SJSA1 (cell line): ENCODE data around the gene ADH1B. TPM values are rescaled to one million over a fixed set of nuclear protein-coding genes. Genes with fewer than 3 reads are reported as not detected.
"Not testable (repeated sequence)": the region's sequence is repeated elsewhere in the genome, so short reads cannot be mapped to it uniquely, and the experiment has no call there.

Experiments used
- DNase-seq, 2 experiments: peaks; one replicate each; pipeline ENCODE4 v3.0.0-alpha.2; 2015 to 2020; ENCODE audit warnings: low spot score in 2 of 2, low read depth in 1 of 2
- H3K27ac ChIP-seq: fragments of 250-450 bp; sonication (Bioruptor Pico); 2 replicates; pipeline ENCODE4 v1.5.1; 2020; ENCODE audit warnings: mild to moderate bottlenecking, moderate library complexity
- H3K27me3 ChIP-seq: fragments of 250-450 bp; sonication (Bioruptor Pico); replicated peaks from 2 replicates; pipeline ENCODE4 v1.5.1; 2020; ENCODE audit warnings: mild to moderate bottlenecking, moderate library complexity
- H3K36me3 ChIP-seq: fragments of 250-450 bp; sonication (Bioruptor Pico); 2 replicates; pipeline ENCODE4 v1.5.1; 2020; ENCODE audit warnings: mild to moderate bottlenecking
- H3K4me1 ChIP-seq: fragments of 250-450 bp; sonication (Bioruptor Pico); replicated peaks from 2 replicates; pipeline ENCODE4 v1.6.1; 2021; ENCODE audit warnings: mild to moderate bottlenecking
- H3K4me3 ChIP-seq: fragments of 250-450 bp; sonication (Bioruptor Pico); 2 replicates; pipeline ENCODE4 v1.5.1; 2020; ENCODE audit warnings: mild to moderate bottlenecking
- H3K9me3 ChIP-seq: fragments of 250-450 bp; sonication (Bioruptor Pico); replicated peaks from 2 replicates; pipeline ENCODE4 v1.5.1; 2020; ENCODE audit warnings: mild to moderate bottlenecking
- total RNA-seq: library from RNA; depleted of rRNA; stranded (reverse); fragments of >200 nt; shearing (Covaris generic); gene quantifications from 2 replicates; pipeline ENCODE4 v1.2.3, GENCODE V29; 2014; rRNA removed

ADH1B gene
- total RNA-seq, result not detected in 2 replicates

GRCh38 chr4:99321241-99322191 lies at the start of gene ADH1B:
Gene ADH1B (minus strand): TSS chr4:99321401. CDS start chr4:99321331, 70 bp downstream.
- H3K36me3 ChIP-seq, result no peaks in the 10 kb centered on the region
- no peaks in the 10 kb centered on the region for H3K27me3 ChIP-seq
- no peak within 1 kb of the TSS for H3K27ac ChIP-seq
- H3K4me1 ChIP-seq, result no peaks in the 10 kb centered on the region
- H3K9me3 ChIP-seq, result no peaks in the 10 kb centered on the region
- no peak for DNase-seq
- H3K4me3 ChIP-seq, result no peak within 1 kb of the TSS

- H3K27me3 ChIP-seq, H3K36me3 ChIP-seq, H3K27ac ChIP-seq, H3K4me3 ChIP-seq, DNase-seq, H3K9me3 ChIP-seq, H3K4me1 ChIP-seq: not testable (repeated sequence)
Observed at GRCh38 chr4:99367817-99368216, 46.6 kb upstream of the ADH1B start.

GRCh38 chr4:99366491-99366890 lies 45.3 kb upstream of the ADH1B start:
- Histone ChIP-seq H3K27ac (no peak overlapping the region), H3K27me3 (no peaks in the 10 kb centered on the region), H3K9me3 (no peaks in the 10 kb centered on the region), H3K4me1 (no peaks in the 10 kb centered on the region), H3K36me3 (no peaks in the 10 kb centered on the region), H3K4me3 (no peak overlapping the region)
- DNase-seq, result no peak

DNA sequence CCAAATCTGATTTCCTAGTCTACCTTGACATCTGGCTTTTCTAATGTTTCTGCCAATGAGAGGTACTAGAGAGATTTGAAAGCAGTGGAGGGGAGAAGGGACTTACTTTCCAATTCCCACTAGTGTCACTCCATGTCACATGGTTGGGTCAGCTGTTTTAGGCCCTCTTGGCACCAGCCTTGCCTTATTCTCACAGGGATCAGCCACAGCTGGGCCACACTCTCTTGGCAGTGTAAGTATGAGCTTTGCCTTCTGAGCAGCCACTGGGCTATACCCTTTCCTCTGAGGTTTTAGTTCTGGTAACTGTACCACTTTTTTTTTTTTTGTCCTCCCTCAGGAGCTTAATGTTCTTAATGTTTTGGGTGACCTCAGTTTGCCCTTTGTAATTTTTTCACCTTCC lies 41.6 kb upstream of the ADH1B start:
- DNase-seq, result no peak
- Histone ChIP-seq H3K36me3 (no peaks in the 10 kb centered on the region), H3K4me1 (no peaks in the 10 kb centered on the region), H3K27me3 (no peaks in the 10 kb centered on the region), H3K4me3 (no peak overlapping the region), H3K9me3 (peaks cover 5% of the 10 kb centered on the region; the same call in 1 of the 2 replicates), H3K27ac (no peak overlapping the region)

DNA sequence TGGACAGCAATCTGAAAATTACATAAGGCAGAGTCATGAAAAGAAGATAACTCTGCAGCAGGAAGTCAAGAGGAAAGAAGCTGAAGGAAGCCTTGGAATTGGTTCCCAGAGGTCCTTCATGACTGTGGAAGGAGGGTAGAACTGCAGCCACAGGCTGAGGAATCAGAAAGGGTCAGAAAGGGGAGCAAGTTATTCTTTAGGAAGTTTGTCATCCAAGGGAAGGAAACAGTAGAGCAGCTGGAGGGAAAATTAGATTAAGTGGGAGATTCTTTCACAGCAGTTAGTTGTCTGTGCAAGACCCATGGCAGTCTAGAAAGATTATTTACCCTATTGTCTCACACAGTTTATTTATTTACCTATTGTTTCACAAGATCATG lies 40.7 kb upstream of the ADH1B start:
- no peaks in the 10 kb centered on the region for H3K4me1 ChIP-seq
- H3K27me3 ChIP-seq, result no peaks in the 10 kb centered on the region
- DNase-seq, result no peak
- H3K36me3 ChIP-seq, result no peaks in the 10 kb centered on the region
- H3K27ac ChIP-seq, result no peak overlapping the region
- peaks cover 5% of the 10 kb centered on the region; the same call in 1 of the 2 replicates for H3K9me3 ChIP-seq
- H3K4me3 ChIP-seq, result no peak overlapping the region

- no peaks in the 10 kb centered on the region for H3K4me1 ChIP-seq
- H3K4me3 ChIP-seq, result no peak overlapping the region
- H3K27ac ChIP-seq, result no peak overlapping the region
- peaks cover 5% of the 10 kb centered on the region; the same call in 1 of the 2 replicates for H3K9me3 ChIP-seq
- H3K27me3 ChIP-seq, result no peaks in the 10 kb centered on the region
- no peak for DNase-seq
- no peaks in the 10 kb centered on the region for H3K36me3 ChIP-seq
Observed at GRCh38 chr4:99361268-99361898, 40.2 kb upstream of the ADH1B start.

GRCh38 chr4:99359480-99360204 lies 38.4 kb upstream of the ADH1B start:
- Histone ChIP-seq H3K9me3 (peaks cover 5% of the 10 kb centered on the region; the same call in 1 of the 2 replicates), H3K36me3 (no peaks in the 10 kb centered on the region), H3K4me3 (no peak overlapping the region), H3K4me1 (no peaks in the 10 kb centered on the region), H3K27me3 (no peaks in the 10 kb centered on the region), H3K27ac (no peak overlapping the region)
- no peak for DNase-seq

- Histone ChIP-seq H3K4me1 (no peaks in the 10 kb centered on the region), H3K27me3 (no peaks in the 10 kb centered on the region), H3K27ac (no peak overlapping the region), H3K4me3 (no peak overlapping the region), H3K9me3 (peaks cover 5% of the 10 kb centered on the region; the same call in 1 of the 2 replicates), H3K36me3 (no peaks in the 10 kb centered on the region)
- no peak for DNase-seq
Observed at GRCh38 chr4:99357948-99358347, 36.7 kb upstream of the ADH1B start.

- no peak overlapping the region for H3K4me3 ChIP-seq
- DNase-seq, result no peak
- no peaks in the 10 kb centered on the region for H3K4me1 ChIP-seq
- no peak overlapping the region for H3K27ac ChIP-seq
- no peaks in the 10 kb centered on the region for H3K36me3 ChIP-seq
- H3K9me3 ChIP-seq, result peaks cover 5% of the 10 kb centered on the region; the same call in 1 of the 2 replicates
- no peaks in the 10 kb centered on the region for H3K27me3 ChIP-seq
Observed at GRCh38 chr4:99356992-99357391, 35.8 kb upstream of the ADH1B start.

DNA sequence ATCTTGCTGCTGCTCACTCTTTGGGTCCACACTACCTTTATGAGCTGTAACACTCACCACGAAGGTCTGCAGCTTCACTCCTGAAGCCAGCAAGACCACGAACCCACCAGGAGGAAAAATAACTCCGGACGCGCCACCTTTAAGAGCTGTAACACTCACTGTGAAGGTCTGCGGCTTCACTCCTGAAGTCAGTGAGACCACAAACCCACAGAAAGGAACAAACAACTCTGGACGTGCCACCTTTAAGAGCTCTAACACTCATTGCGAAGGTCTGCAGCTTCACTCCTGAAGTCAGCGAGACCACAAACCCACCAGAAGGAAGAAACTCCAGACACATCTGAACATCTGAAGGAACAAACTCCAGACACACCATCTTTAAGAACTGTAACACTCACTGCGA lies 34.9 kb upstream of the ADH1B start:
- not testable (repeated sequence) for H3K9me3 ChIP-seq, H3K27me3 ChIP-seq, DNase-seq, H3K27ac ChIP-seq, H3K36me3 ChIP-seq, H3K4me3 ChIP-seq, H3K4me1 ChIP-seq

- Histone ChIP-seq H3K9me3 (no peaks in the 10 kb centered on the region), H3K27me3 (no peaks in the 10 kb centered on the region), H3K4me1 (no peaks in the 10 kb centered on the region), H3K36me3 (no peaks in the 10 kb centered on the region), H3K4me3 (no peak within 1 kb of the TSS), H3K27ac (no peak within 1 kb of the TSS)
- DNase-seq, result no peak
Observed at GRCh38 chr4:99352602-99353537, 31.7 kb upstream of the ADH1B start, which contains the start of gene ADH1C. Gene ADH1C (minus strand): TSS chr4:99352746. CDS start chr4:99352675, 71 bp downstream.

DNA sequence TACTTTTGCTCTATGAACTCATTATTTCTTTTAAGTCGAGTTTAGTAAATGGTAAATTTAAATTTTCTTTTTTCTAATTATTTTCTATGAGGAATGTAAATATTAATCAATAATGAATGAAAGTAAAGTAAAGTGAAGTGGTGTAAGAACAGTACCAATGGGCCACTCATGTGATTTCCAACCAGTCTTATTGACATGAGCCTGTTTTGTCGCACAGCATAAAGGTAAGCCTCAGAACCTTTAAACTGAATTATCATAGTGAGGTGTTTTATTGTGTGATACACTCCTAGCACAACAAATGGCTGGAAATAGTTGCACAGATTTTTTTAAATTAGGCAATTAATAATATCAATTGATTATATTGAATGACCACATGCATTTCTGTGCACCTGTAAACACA lies 30.3 kb upstream of the ADH1B start:
- no peak for DNase-seq
- H3K4me3 ChIP-seq, result no peak overlapping the region
- H3K9me3 ChIP-seq, result no peaks in the 10 kb centered on the region
- H3K4me1 ChIP-seq, result no peaks in the 10 kb centered on the region
- H3K27ac ChIP-seq, result no peak overlapping the region
- no peaks in the 10 kb centered on the region for H3K36me3 ChIP-seq
- no peaks in the 10 kb centered on the region for H3K27me3 ChIP-seq

- Histone ChIP-seq H3K9me3 (no peaks in the 10 kb centered on the region), H3K36me3 (no peaks in the 10 kb centered on the region), H3K27ac (no peak overlapping the region), H3K27me3 (no peaks in the 10 kb centered on the region), H3K4me3 (no peak overlapping the region), H3K4me1 (no peaks in the 10 kb centered on the region)
- DNase-seq, result no peak
Observed at GRCh38 chr4:99349338-99349737, 28.1 kb upstream of the ADH1B start.
